OCI-M1 (cell line): ENCODE measurements around the gene AKR1A1.
"Not testable (repeated sequence)": the region's sequence is repeated elsewhere in the genome, so short reads cannot be mapped to it uniquely, and the experiment has no call there.

Experiments
- DNase-seq: peaks from one replicate; lab custom pipeline; 2025; lab: John Stamatoyannopoulos, UW

The AKR1A1 gene

GRCh38 chr1:45570631-45571030 lies 20.0 kb downstream of the AKR1A1 start:
- DNase-seq = no peak

GRCh38 chr1:45573231-45573804 lies 22.7 kb downstream of the AKR1A1 start:
- no peak for DNase-seq

- no peak for DNase-seq
These were observed 23.5 kb downstream of the AKR1A1 start for GRCh38 chr1:45574105-45574626.

GRCh38 chr1:45583264-45583665 lies 32.6 kb downstream of the AKR1A1 start:
- peak; percentile 99 for DNase-seq

GRCh38 chr1:45583666-45584350 lies 33.2 kb downstream of the AKR1A1 start, which contains the start of gene NASP:
Gene NASP, plus strand, starts transcription at chr1:45584041. Its CDS starts 106 bp downstream, at chr1:45584147.
- DNase-seq = peak; percentile 95

GRCh38 chr1:45584351-45585109 lies 33.9 kb downstream of the AKR1A1 start:
- peak; percentile 95 for DNase-seq

- DNase-seq = no peak
These were observed 34.4 kb downstream of the AKR1A1 start for GRCh38 chr1:45585110-45585426.

GRCh38 chr1:45585496-45586075 lies 35.0 kb downstream of the AKR1A1 start:
- DNase-seq = no peak

- DNase-seq = no peak
These were observed 36.1 kb downstream of the AKR1A1 start for GRCh38 chr1:45586769-45587168.

- DNase-seq = no peak
These were observed 39.2 kb downstream of the AKR1A1 start for GRCh38 chr1:45589861-45590260.

- no peak for DNase-seq
These were observed 43.8 kb downstream of the AKR1A1 start for GRCh38 chr1:45594412-45594811.

- DNase-seq = not testable (repeated sequence)
These were observed 46.1 kb downstream of the AKR1A1 start for GRCh38 chr1:45596765-45597164.

- DNase-seq = no peak
These were observed 53.6 kb downstream of the AKR1A1 start for GRCh38 chr1:45604239-45604638.

GRCh38 chr1:45607404-45608074 lies 56.9 kb downstream of the AKR1A1 start:
- no peak for DNase-seq

- DNase-seq = no peak
These were observed 57.8 kb downstream of the AKR1A1 start for GRCh38 chr1:45608175-45609156.

GRCh38 chr1:45610589-45611226 lies 60.1 kb downstream of the AKR1A1 start:
- DNase-seq = no peak

- DNase-seq = no peak
These were observed 62.4 kb downstream of the AKR1A1 start for GRCh38 chr1:45612941-45613579.

- DNase-seq = no peak
These were observed 65.3 kb downstream of the AKR1A1 start for GRCh38 chr1:45615885-45616284.

- DNase-seq = no peak
These were observed 67.0 kb downstream of the AKR1A1 start for GRCh38 chr1:45617618-45618017.
